ENCODE data around the gene CHSY1. TPM values are rescaled to one million over a fixed set of nuclear protein-coding genes. Genes with fewer than 3 reads are reported as not detected.

CHSY1 gene
- total RNA-seq, 1 donor from 2014 or later: 23.3 TPM

GRCh38 chr15:101246391-101246790 is 5.5 kb downstream of the CHSY1 start:
- H3K4me1 ChIP-seq: peaks cover 27% of the 10 kb centered on the region
- Mint-ChIP-seq H3K9me3 (no peaks in the 10 kb centered on the region), H3K4me1 (peaks cover 48% of the 10 kb centered on the region), H3K27me3 (ENCODE audit: insufficient read depth, low read depth) (no peaks in the 10 kb centered on the region), H3K36me3 (peaks cover 22% of the 10 kb centered on the region), H3K27ac (no peak overlapping the region), H3K4me3 (no peak overlapping the region)
- no peaks in the 10 kb centered on the region for H3K9me3 ChIP-seq (ENCODE audit: low read depth)
- H3K4me2 ChIP-seq: no peak overlapping the region
- H3K79me2 ChIP-seq (ENCODE audit: low read depth): peaks cover 97% of the 10 kb centered on the region
- no peak for DNase-seq (ENCODE audit: low spot score)
- H2AFZ ChIP-seq (replicated peaks): no peak overlapping the region
- H3K27me3 ChIP-seq: no peaks in the 10 kb centered on the region
- H4K20me1 ChIP-seq (ENCODE audit: low read depth): peaks cover 96% of the 10 kb centered on the region
- no peak overlapping the region for H3K4me3 ChIP-seq
- no peak overlapping the region for H3K9ac ChIP-seq
- no peaks in the 10 kb centered on the region for H3K36me3 ChIP-seq
- no peak overlapping the region for H3K27ac ChIP-seq
- H3F3A ChIP-seq (ENCODE audit: low read depth): peaks cover 16% of the 10 kb centered on the region
- no peak for TF ChIP-seq CTCF (IDR thresholded peaks at IDR 0.05)
- TF ChIP-seq EZH2phosphoT487 (IDR thresholded peaks at IDR 0.05): no peak
- no peak for TF ChIP-seq EZH2 (IDR thresholded peaks at IDR 0.05)

- no peak overlapping the region for H3K4me3 Mint-ChIP-seq
- H3K36me3 Mint-ChIP-seq: peaks cover 22% of the 10 kb centered on the region
- H3K9me3 Mint-ChIP-seq: no peaks in the 10 kb centered on the region
- H3K27me3 ChIP-seq: no peaks in the 10 kb centered on the region
- DNase-seq (ENCODE audit: low spot score): no peak
- no peaks in the 10 kb centered on the region for H3K36me3 ChIP-seq
- H2AFZ ChIP-seq (replicated peaks): no peak overlapping the region
- no peak overlapping the region for H3K27ac Mint-ChIP-seq
- no peaks in the 10 kb centered on the region for H3K9me3 ChIP-seq (ENCODE audit: low read depth)
- H3K79me2 ChIP-seq (ENCODE audit: low read depth): peaks cover 100% of the 10 kb centered on the region
- peaks cover 21% of the 10 kb centered on the region for H3K4me1 ChIP-seq
- H3K27me3 Mint-ChIP-seq (ENCODE audit: insufficient read depth, low read depth): no peaks in the 10 kb centered on the region
- peaks cover 100% of the 10 kb centered on the region for H4K20me1 ChIP-seq (ENCODE audit: low read depth)
- no peak for TF ChIP-seq CTCF (IDR thresholded peaks at IDR 0.05)
- TF ChIP-seq EZH2phosphoT487 (IDR thresholded peaks at IDR 0.05): no peak
- no peak for TF ChIP-seq EZH2 (IDR thresholded peaks at IDR 0.05)
- peaks cover 16% of the 10 kb centered on the region for H3F3A ChIP-seq (ENCODE audit: low read depth)
- no peak overlapping the region for H3K27ac ChIP-seq
- H3K4me2 ChIP-seq: no peak overlapping the region
- H3K9ac ChIP-seq: no peak overlapping the region
- peaks cover 41% of the 10 kb centered on the region for H3K4me1 Mint-ChIP-seq
- no peak overlapping the region for H3K4me3 ChIP-seq
Measured at GRCh38 chr15:101244889-101245668, 6.8 kb downstream of the CHSY1 start.

- H3K27me3 Mint-ChIP-seq (ENCODE audit: insufficient read depth, low read depth): no peaks in the 10 kb centered on the region
Measured at GRCh38 chr15:101244036-101244781, 7.6 kb downstream of the CHSY1 start.

More at GRCh38 chr15:101244036-101244781, 7.6 kb downstream of the CHSY1 start:
- no peak for DNase-seq (ENCODE audit: low spot score)
- Histone ChIP-seq H3K79me2 (ENCODE audit: low read depth) (peaks cover 100% of the 10 kb centered on the region), H3K27me3 (no peaks in the 10 kb centered on the region), H3K4me3 (no peak overlapping the region), H3F3A (ENCODE audit: low read depth) (peaks cover 16% of the 10 kb centered on the region), H3K9ac (no peak overlapping the region), H3K4me1 (peaks cover 15% of the 10 kb centered on the region), H3K4me2 (no peak overlapping the region), H3K27ac (no peak overlapping the region), H4K20me1 (ENCODE audit: low read depth) (peaks cover 100% of the 10 kb centered on the region), H3K9me3 (ENCODE audit: low read depth) (no peaks in the 10 kb centered on the region), H2AFZ (replicated peaks) (no peak overlapping the region), H3K36me3 (no peaks in the 10 kb centered on the region)
- no peak for TF ChIP-seq EZH2 (IDR thresholded peaks at IDR 0.05)
- no peak for TF ChIP-seq EZH2phosphoT487 (IDR thresholded peaks at IDR 0.05)
- TF ChIP-seq CTCF (IDR thresholded peaks at IDR 0.05): no peak
- Mint-ChIP-seq H3K9me3 (peaks cover 4% of the 10 kb centered on the region), H3K4me1 (peaks cover 36% of the 10 kb centered on the region), H3K4me3 (no peak overlapping the region), H3K36me3 (peaks cover 27% of the 10 kb centered on the region), H3K27ac (no peak overlapping the region)

All from neural progenitor cell (in vitro differentiated cells).